H1 (cell line): ENCODE results near the gene KRTAP4-9. TPM values are rescaled to one million over a fixed set of nuclear protein-coding genes. Genes with fewer than 3 reads are reported as not detected.

Source experiments
- CTCF ChIA-PET: fragments of 300-600 bp; sonication (Branson Sonifier 250); formaldehyde crosslinking; loops from one replicate; lab custom pipeline; 2021; ENCODE audit not compliant: partially characterized antibody; lab: Charles Lee
- POLR2A ChIA-PET: fragments of 300-600 bp; sonication (Branson Sonifier 250); formaldehyde crosslinking; loops from one replicate; lab custom pipeline; 2021; ENCODE audit warnings: inconsistent platforms; ENCODE audit not compliant: partially characterized antibody; lab: Charles Lee
- DNase-seq, 2 experiments: peaks; one replicate each; pipeline versions ENCODE4 v3.0.0 to v3.0.0-alpha.2; 2010 to 2022; ENCODE audit warnings: low spot score in 2 of 2, low read depth in 1 of 2, mixed read lengths in 1 of 2
- FAIRE-seq: peaks from 2 replicates; lab custom pipeline; 2011; peaks lifted over from hg19 to GRCh38; lab: Jason Lieb, UNC
- H2AFZ ChIP-seq: 2 replicates; pipeline ENCODE4 v1.8.1; 2012; ENCODE audit warnings: low read length, inconsistent platforms
- H2AK5ac ChIP-seq: 2 replicates; pipeline ENCODE4 v1.6.1; 2013; ENCODE audit warnings: low read depth, low read length
- H2BK120ac ChIP-seq: replicated peaks from 2 replicates; pipeline ENCODE3; 2013; ENCODE audit warnings: low read depth, low read length, inconsistent platforms
- H2BK12ac ChIP-seq: 2 replicates; pipeline ENCODE4 v1.6.1; 2013; ENCODE audit warnings: low read depth, low read length
- H2BK15ac ChIP-seq: 2 replicates; pipeline ENCODE4 v1.6.1; 2013; ENCODE audit warnings: low read length
- H2BK20ac ChIP-seq: 2 replicates; pipeline ENCODE4 v1.6.1; 2013; ENCODE audit warnings: low read length
- H2BK5ac ChIP-seq: 2 replicates; pipeline ENCODE4 v1.6.1; 2013; ENCODE audit warnings: low read depth, low read length
- H3K14ac ChIP-seq: 2 replicates; pipeline ENCODE4 v1.6.1; 2013; ENCODE audit warnings: inconsistent platforms; ENCODE audit not compliant: insufficient read length
- H3K18ac ChIP-seq: 2 replicates; pipeline ENCODE4 v1.6.1; 2013; ENCODE audit warnings: low read length; ENCODE audit errors: extremely low read depth
- H3K23ac ChIP-seq: 2 replicates; pipeline ENCODE4 v1.6.1; 2013; ENCODE audit warnings: inconsistent platforms; ENCODE audit not compliant: insufficient read length
- H3K23me2 ChIP-seq: 2 replicates; pipeline ENCODE4 v1.6.1; 2013; ENCODE audit warnings: low read depth, low read length
- H3K27ac ChIP-seq: 2 replicates; pipeline ENCODE4 v1.6.1; 2011; ENCODE audit warnings: low read depth, low read length, inconsistent platforms
- H3K27me3 ChIP-seq, 4 experiments: replicated peaks in 1 of 4; 1 replicate in 1 of 4; 2 replicates in 3 of 4; pipeline versions ENCODE4 v1.6.1 to v1.8.1; 2011 to 2013; ENCODE audit warnings: low read length in 3 of 4, mild to moderate bottlenecking in 3 of 4, inconsistent platforms in 2 of 4, mixed read lengths in 2 of 4, moderate library complexity in 1 of 4; ENCODE audit not compliant: control insufficient read depth in 3 of 4, insufficient read depth in 3 of 4; ENCODE audit errors: extremely low read depth in 1 of 4
- H3K36me3 ChIP-seq, 4 experiments: 2 replicates each; pipeline versions ENCODE4 v1.6.1 to v1.8.1; 2011 to 2013; ENCODE audit warnings: mild to moderate bottlenecking in 4 of 4, low read length in 3 of 4, moderate library complexity in 2 of 4, control low read depth in 1 of 4, inconsistent platforms in 1 of 4; ENCODE audit not compliant: insufficient read depth in 4 of 4, control insufficient read depth in 2 of 4
- H3K4ac ChIP-seq: replicated peaks from 2 replicates; pipeline ENCODE3; 2013; ENCODE audit warnings: low read length, low read depth, mixed read lengths, inconsistent platforms; ENCODE audit not compliant: insufficient read length
- H3K4me1 ChIP-seq, 4 experiments: replicated peaks in 1 of 4; 1 replicate in 1 of 4; 2 replicates in 3 of 4; pipeline versions ENCODE4 v1.6.1 to v1.8.1; 2011 to 2013; ENCODE audit warnings: low read length in 3 of 4, inconsistent platforms in 2 of 4, mixed read lengths in 1 of 4; ENCODE audit not compliant: insufficient read depth in 4 of 4, control insufficient read depth in 3 of 4
- H3K4me2 ChIP-seq, 2 experiments: 2 replicates each; pipeline versions ENCODE4 v1.6.1 to v1.8.1; 2011 to 2013; ENCODE audit warnings: low read depth in 2 of 2, low read length in 2 of 2, control low read depth in 1 of 2, inconsistent platforms in 1 of 2, mild to moderate bottlenecking in 1 of 2; ENCODE audit not compliant: insufficient read depth in 1 of 2
- H3K4me3 ChIP-seq, 4 experiments: fragments of 200-600, 300-600 bp in 1 of 4; sonication (generic), shearing (Covaris generic), sonication (Bioruptor Twin) in 1 of 4; 2 replicates each; pipeline versions ENCODE4 v1.5.1 to v1.8.1; 2011 to 2016; ENCODE audit warnings: low read length in 4 of 4, low read depth in 3 of 4, control low read depth in 2 of 4, inconsistent platforms in 2 of 4, mild to moderate bottlenecking in 2 of 4, mixed read lengths in 1 of 4, moderate library complexity in 1 of 4; ENCODE audit not compliant: insufficient read depth in 2 of 4; ENCODE audit errors: extremely low read depth in 1 of 4
- H3K56ac ChIP-seq: replicated peaks from 2 replicates; pipeline ENCODE3; 2013; ENCODE audit warnings: low read depth, mild to moderate bottlenecking, mixed read lengths, low read length, inconsistent platforms; ENCODE audit not compliant: insufficient read length
- H3K79me1 ChIP-seq: 2 replicates; pipeline ENCODE4 v1.6.1; 2013; ENCODE audit warnings: low read depth, low read length, control low read depth
- H3K79me2 ChIP-seq, 2 experiments: 2 replicates each; pipeline versions ENCODE4 v1.6.1 to v1.8.1; 2012 to 2013; ENCODE audit warnings: low read length in 2 of 2, mild to moderate bottlenecking in 2 of 2, inconsistent platforms in 1 of 2; ENCODE audit not compliant: insufficient read depth in 2 of 2, control insufficient read depth in 1 of 2
- H3K9ac ChIP-seq, 4 experiments: replicated peaks in 1 of 4; 1 replicate in 1 of 4; 2 replicates in 3 of 4; pipeline versions ENCODE4 v1.6.1 to v1.8.1; 2011 to 2013; ENCODE audit warnings: low read depth in 3 of 4, low read length in 3 of 4, control low read depth in 2 of 4, mild to moderate bottlenecking in 2 of 4, moderate library complexity in 2 of 4, inconsistent platforms in 1 of 4; ENCODE audit errors: extremely low read depth in 1 of 4
- H3K9me3 ChIP-seq, 2 experiments: 2 replicates each; pipeline versions ENCODE4 v1.6.1 to v1.8.1; 2012 to 2013; ENCODE audit warnings: mild to moderate bottlenecking in 2 of 2, moderate library complexity in 2 of 2, control low read depth in 1 of 2, inconsistent platforms in 1 of 2, low read depth in 1 of 2, low read length in 1 of 2, mixed read lengths in 1 of 2; ENCODE audit not compliant: insufficient read depth in 2 of 2
- H4K20me1 ChIP-seq, 2 experiments: replicated peaks in 1 of 2; 2 replicates each; pipeline versions ENCODE3 to v1.8.1; 2011 to 2013; ENCODE audit warnings: inconsistent platforms in 2 of 2, low read length in 2 of 2, mild to moderate bottlenecking in 1 of 2; ENCODE audit not compliant: insufficient read depth in 2 of 2, control insufficient read depth in 1 of 2
- H4K5ac ChIP-seq: 2 replicates; pipeline ENCODE4 v1.6.1; 2013; ENCODE audit warnings: low read length, low read depth, mixed read lengths, inconsistent platforms; ENCODE audit not compliant: insufficient read length
- H4K8ac ChIP-seq: 2 replicates; pipeline ENCODE4 v1.8.0; 2013; ENCODE audit warnings: mild to moderate bottlenecking, moderate library complexity, low read length, inconsistent platforms; ENCODE audit not compliant: insufficient read depth; ENCODE audit errors: extremely low read depth
- H4K91ac ChIP-seq: replicated peaks from 2 replicates; pipeline ENCODE3; 2013; ENCODE audit warnings: low read length, mixed read lengths, inconsistent platforms; ENCODE audit not compliant: insufficient read length
- CEBPB ChIP-seq: IDR thresholded peaks from 2 replicates; pipeline ENCODE4 v1.6.1; 2012; ENCODE audit warnings: low read depth, low read length
- EP300 ChIP-seq, 2 experiments: IDR thresholded peaks; 1 replicate in 1 of 2; 2 replicates in 1 of 2; pipeline ENCODE4 v1.6.1; 2011 to 2012; ENCODE audit warnings: low read depth in 2 of 2, low read length in 2 of 2, mild to moderate bottlenecking in 2 of 2, borderline replicate concordance in 1 of 2, inconsistent platforms in 1 of 2, moderate library complexity in 1 of 2
- MAFK ChIP-seq: IDR thresholded peaks from 2 replicates; pipeline ENCODE4 v1.6.1; 2012; ENCODE audit warnings: low read depth, mild to moderate bottlenecking, improper control_type of control experiment, low read length
- PHF8 ChIP-seq: fragments of 200-600 bp; sonication (generic); conservative IDR thresholded peaks from 2 replicates; pipeline ENCODE4 v1.7.1; 2012; ENCODE audit warnings: low read depth, mild to moderate bottlenecking, inconsistent platforms, low read length, moderate library complexity
- RFX5 ChIP-seq: IDR thresholded peaks from 2 replicates; pipeline ENCODE4 v1.6.1; 2011; ENCODE audit warnings: low read depth, low read length, improper control_type of control experiment, borderline replicate concordance
- TAF1 ChIP-seq: IDR thresholded peaks from 2 replicates; pipeline ENCODE4 v1.6.1; 2011; ENCODE audit warnings: mild to moderate bottlenecking, low read depth, low read length
- WGBS, 2 experiments: shearing (Covaris generic) in 1 of 2; methylation state at CpG; one replicate each; pipeline versions ENCODE4 v1.1.6 to v1.1.7; 2013 to 2015; ENCODE audit warnings: low lambda C conversion rate in 2 of 2, mixed read lengths in 2 of 2, inconsistent platforms in 1 of 2, low coverage in 1 of 2, missing lambda C conversion rate in 1 of 2; ENCODE audit not compliant: insufficient replicate concordance in 2 of 2, insufficient coverage in 1 of 2, insufficient read length in 1 of 2; ENCODE audit errors: extremely low coverage in 1 of 2, missing lambda C conversion rate in 1 of 2; 5-methylcytosine and 5-hydroxymethylcytosine counted together
- polyA plus RNA-seq, 7 experiments: library from polyadenylated mRNA; depleted of rRNA in 3 of 7; stranded (reverse) in 5 of 7; unstranded in 2 of 7; fragments of >200 nt in 5 of 7; fragments of 200-250 nt in 2 of 7; gene quantifications; 1 replicate in 5 of 7; 2 replicates in 1 of 7; 4 replicates in 1 of 7; pipeline versions ENCODE4 v1.2.1 to v1.2.3, GENCODE V29; 2011 to 2013; ENCODE audit warnings: missing spikeins in 2 of 7, mixed read lengths in 2 of 7
- total RNA-seq: library from RNA; stranded (reverse); fragmentation: NEBNext Ultra II Directional; extraction: Animal tissue kit (Norgen Biotek cat#: 25700); gene quantifications from 2 replicates; pipeline ENCODE4 v1.2.1, GENCODE V29; 2021

The KRTAP4-9 gene
- total and polyA plus RNA-seq, 2 of the 8 experiments (the other 6 are each of a cell fraction or from before 2014, with no cell fraction given): not detected

DNA sequence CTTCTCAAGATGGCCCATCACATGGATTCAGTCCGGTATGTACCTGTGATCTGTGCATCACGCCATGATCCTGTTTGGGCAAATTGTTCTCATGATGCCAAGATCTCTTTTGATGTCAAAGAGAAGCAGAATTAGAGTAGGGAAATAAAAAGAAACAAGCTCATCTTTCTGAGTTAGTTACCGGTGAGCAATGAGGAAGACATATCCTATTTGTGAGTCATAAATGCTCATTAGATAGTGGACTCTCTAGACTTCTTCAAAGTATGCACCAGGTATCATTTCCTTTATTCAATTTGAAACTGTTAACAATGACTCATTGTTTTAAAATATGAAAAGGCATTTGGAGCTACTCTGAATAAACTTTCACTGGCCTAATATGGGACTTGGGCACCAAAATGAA lies 26.8 kb downstream of the KRTAP4-9 start:
- Histone ChIP-seq H3K9ac (no peak overlapping the region), H3K14ac (no peak overlapping the region), H3K4me3 (no peak overlapping the region), H4K91ac (no peak overlapping the region), H4K8ac (no peak overlapping the region), H2BK15ac (no peak overlapping the region), H3K56ac (no peak overlapping the region), H2AK5ac (no peak overlapping the region), H4K20me1 (no peaks in the 10 kb centered on the region), H3K4ac (no peak overlapping the region), H3K79me1 (no peaks in the 10 kb centered on the region), H2BK12ac (no peak overlapping the region), H2BK5ac (no peak overlapping the region), H3K27ac (no peak overlapping the region), H2BK120ac (no peak overlapping the region), H2BK20ac (no peak overlapping the region), H3K4me2 (no peak overlapping the region), H3K27me3 (no peaks in the 10 kb centered on the region), H2AFZ (no peak overlapping the region), H3K23me2 (no peaks in the 10 kb centered on the region), H3K9me3 (no peaks in the 10 kb centered on the region), H3K23ac (no peak overlapping the region), H4K5ac (no peak overlapping the region), H3K4me1 (no peaks in the 10 kb centered on the region), H3K18ac (no peak overlapping the region), H3K79me2 (no peaks in the 10 kb centered on the region), H3K36me3 (no peaks in the 10 kb centered on the region)
- POLR2A ChIA-PET: no interaction called here
- CTCF ChIA-PET: interaction anchor here (1.2 kb wide), 1 partner anchor 219 kb away, joined by 3 read pairs; no protein-coding TSS in a partner anchor
- no peak for FAIRE-seq
- DNase-seq: no peak
- 90% methylated on average over 3 of the region's 3 CpGs; no CpG with 5 or more reads in 1 of the 2 experiments for WGBS, 2 experiments
- TF ChIP-seq CEBPB (no peak), EP300 (IDR thresholded peaks at IDR 0.05; ENCODE audit: borderline replicate concordance in 1 of 2, low read depth in 2 of 2, low read length in 2 of 2) (no peak), PHF8 (no peak), TAF1 (no peak), RFX5 (no peak), MAFK (no peak)
